ENCODE data around the gene LDLR.
"Not testable (repeated sequence)": the region's sequence is repeated elsewhere in the genome, so short reads cannot be mapped to it uniquely, and the experiment has no call there.

The LDLR gene

DNA sequence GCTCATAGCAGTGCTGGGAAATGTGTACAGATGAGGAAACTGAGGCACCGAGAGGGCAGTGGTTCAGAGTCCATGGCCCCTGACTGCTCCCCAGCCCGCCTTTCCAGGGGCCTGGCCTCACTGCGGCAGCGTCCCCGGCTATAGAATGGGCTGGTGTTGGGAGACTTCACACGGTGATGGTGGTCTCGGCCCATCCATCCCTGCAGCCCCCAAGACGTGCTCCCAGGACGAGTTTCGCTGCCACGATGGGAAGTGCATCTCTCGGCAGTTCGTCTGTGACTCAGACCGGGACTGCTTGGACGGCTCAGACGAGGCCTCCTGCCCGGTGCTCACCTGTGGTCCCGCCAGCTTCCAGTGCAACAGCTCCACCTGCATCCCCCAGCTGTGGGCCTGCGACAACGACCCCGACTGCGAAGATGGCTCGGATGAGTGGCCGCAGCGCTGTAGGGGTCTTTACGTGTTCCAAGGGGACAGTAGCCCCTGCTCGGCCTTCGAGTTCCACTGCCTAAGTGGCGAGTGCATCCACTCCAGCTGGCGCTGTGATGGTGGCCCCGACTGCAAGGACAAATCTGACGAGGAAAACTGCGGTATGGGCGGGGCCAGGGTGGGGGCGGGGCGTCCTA, 15.9 kb downstream of the LDLR start:
- no peak for DNase-seq (ENCODE audit: low read depth in 3 of 3)

- DNase-seq (ENCODE audit: low read depth in 3 of 3) = no peak
Measured at GRCh38 chr19:11106477-11106876, 17.2 kb downstream of the LDLR start.

DNA sequence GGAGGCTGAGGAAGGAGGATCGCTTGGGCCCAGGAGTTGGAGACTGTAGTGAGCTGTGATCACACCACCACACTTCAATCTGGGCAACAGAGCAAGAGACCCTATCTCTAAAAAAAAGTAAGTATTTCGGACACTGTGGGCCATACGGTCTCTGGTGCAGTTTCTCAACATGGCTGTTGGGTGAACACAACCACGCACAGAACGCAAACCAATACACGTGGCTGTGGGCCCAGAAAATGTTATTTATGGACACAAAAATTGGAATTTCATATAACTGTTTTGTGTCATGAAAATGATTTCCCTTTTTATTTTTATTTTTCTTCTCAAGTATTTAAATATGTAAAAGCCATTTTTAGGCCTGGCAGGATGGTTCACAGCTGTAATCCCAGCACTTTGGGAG, 19.5 kb downstream of the LDLR start:
- no peak for DNase-seq (ENCODE audit: low read depth in 3 of 3)

DNA sequence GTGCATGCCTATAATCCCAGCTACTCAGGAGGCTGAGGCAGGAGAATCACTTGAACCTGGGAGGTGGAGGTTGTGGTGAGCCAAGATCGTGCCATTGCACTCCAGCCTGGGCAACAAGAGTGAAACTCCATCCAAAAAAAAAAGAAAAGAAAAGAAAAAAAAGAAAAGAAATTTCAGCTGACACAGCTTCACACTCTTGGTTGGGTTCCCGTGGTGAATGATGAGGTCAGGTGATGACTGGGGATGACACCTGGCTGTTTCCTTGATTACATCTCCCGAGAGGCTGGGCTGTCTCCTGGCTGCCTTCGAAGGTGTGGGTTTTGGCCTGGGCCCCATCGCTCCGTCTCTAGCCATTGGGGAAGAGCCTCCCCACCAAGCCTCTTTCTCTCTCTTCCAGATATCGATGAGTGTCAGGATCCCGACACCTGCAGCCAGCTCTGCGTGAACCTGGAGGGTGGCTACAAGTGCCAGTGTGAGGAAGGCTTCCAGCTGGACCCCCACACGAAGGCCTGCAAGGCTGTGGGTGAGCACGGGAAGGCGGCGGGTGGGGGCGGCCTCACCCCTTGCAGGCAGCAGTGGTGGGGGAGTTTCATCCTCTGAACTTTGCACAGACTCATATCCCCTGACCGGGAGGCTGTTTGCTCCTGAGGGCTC, 22.0 kb downstream of the LDLR start:
- no peak for DNase-seq (ENCODE audit: low read depth in 3 of 3)

DNA sequence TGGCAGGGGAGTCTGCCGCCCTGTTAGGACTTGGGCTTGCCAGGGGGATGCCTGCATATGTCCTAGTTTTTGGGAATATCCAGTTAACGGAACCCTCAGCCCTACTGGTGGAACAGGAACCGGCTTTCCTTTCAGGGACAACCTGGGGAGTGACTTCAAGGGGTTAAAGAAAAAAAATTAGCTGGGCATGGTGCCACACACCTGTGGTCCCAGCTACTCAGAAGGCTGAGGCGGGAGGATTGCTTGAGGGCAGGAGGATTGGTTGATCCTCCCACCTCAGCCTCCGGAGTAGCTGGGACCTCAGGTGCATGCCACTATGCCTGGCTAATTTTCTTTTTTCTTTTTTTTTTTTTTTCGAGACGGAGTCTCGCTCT, 22.5 kb downstream of the LDLR start:
- DNase-seq (ENCODE audit: low read depth in 3 of 3) = no peak

DNA sequence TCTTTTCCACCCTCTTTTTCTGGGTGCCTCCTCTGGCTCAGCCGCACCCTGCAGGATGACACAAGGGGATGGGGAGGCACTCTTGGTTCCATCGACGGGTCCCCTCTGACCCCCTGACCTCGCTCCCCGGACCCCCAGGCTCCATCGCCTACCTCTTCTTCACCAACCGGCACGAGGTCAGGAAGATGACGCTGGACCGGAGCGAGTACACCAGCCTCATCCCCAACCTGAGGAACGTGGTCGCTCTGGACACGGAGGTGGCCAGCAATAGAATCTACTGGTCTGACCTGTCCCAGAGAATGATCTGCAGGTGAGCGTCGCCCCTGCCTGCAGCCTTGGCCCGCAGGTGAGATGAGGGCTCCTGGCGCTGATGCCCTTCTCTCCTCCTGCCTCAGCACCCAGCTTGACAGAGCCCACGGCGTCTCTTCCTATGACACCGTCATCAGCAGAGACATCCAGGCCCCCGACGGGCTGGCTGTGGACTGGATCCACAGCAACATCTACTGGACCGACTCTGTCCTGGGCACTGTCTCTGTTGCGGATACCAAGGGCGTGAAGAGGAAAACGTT, 24.0 kb downstream of the LDLR start:
- no peak for DNase-seq (ENCODE audit: low read depth in 3 of 3)

DNA sequence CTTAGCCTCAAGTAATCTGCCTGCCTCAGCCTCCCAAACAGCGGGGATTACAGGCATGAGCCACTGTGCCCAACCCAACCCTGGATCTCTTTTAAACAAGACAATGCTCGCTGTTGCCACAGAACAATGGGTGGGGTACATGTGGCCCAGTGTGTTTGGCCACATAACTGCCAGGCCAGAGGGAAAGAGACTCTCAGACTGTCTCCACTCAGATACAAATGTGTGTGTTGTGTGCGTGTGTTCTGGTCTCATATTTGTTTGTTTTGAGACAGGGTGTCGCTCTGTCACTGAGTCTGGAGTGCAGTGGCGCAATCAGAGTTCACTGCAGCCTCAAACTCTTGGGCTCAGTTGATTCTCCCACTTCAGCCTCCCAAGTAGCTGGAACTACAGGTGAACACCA, 25.8 kb downstream of the LDLR start:
- DNase-seq (ENCODE audit: low read depth in 3 of 3) = no peak

GRCh38 chr19:11115895-11116446, 26.7 kb downstream of the LDLR start:
- no peak for DNase-seq (ENCODE audit: low read depth in 3 of 3)

- DNase-seq (ENCODE audit: low read depth in 3 of 3) = no peak
Measured at GRCh38 chr19:11116507-11116906, 27.2 kb downstream of the LDLR start.

DNA sequence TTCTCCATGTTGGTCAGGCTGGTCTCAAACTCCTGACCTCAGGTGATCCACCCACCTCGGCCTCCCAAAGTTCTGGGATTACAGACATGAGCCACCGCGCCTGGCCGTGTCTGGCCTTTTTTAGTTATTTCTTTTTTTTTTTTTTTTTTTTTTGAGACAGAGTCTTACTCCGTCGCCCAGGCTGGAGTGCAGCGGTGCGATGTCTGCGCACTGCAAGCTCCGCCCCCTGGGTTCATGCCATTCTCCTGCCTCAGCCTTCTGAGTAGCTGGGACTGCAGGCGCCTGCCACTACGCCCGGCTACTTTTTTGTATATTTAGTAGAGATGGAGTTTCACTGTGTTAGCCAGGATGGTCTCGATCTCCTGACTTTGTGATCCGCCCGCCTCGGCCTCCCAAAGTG, 32.7 kb downstream of the LDLR start:
- DNase-seq (ENCODE audit: low read depth in 3 of 3) = not testable (repeated sequence)

DNA sequence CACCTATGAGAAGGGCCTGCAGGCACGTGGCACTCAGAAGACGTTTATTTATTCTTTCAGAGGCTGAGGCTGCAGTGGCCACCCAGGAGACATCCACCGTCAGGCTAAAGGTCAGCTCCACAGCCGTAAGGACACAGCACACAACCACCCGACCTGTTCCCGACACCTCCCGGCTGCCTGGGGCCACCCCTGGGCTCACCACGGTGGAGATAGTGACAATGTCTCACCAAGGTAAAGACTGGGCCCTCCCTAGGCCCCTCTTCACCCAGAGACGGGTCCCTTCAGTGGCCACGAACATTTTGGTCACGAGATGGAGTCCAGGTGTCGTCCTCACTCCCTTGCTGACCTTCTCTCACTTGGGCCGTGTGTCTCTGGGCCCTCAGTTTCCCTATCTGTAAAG, 33.9 kb downstream of the LDLR start:
- DNase-seq (ENCODE audit: low read depth in 3 of 3) = no peak

DNA sequence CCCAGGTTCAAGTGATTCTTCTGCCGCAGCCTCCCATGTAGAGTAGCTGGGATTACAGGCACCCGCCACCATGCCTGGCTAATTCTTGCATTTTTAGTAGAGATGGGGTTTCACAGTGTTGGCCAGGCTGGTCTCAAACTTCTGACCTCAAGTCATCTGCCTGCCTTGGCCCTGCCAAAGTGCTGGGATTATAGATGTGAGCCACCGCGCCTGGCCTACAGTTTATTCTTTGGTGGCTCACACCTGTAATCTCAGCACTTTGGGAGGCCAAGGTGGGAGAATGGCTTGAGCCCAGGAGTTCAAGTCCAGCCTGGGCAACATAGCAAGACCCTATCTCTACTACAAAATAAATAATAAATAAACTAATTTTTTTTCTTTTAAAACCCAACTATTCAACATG, 34.9 kb downstream of the LDLR start:
- DNase-seq (ENCODE audit: low read depth in 3 of 3) = not testable (repeated sequence)

DNA sequence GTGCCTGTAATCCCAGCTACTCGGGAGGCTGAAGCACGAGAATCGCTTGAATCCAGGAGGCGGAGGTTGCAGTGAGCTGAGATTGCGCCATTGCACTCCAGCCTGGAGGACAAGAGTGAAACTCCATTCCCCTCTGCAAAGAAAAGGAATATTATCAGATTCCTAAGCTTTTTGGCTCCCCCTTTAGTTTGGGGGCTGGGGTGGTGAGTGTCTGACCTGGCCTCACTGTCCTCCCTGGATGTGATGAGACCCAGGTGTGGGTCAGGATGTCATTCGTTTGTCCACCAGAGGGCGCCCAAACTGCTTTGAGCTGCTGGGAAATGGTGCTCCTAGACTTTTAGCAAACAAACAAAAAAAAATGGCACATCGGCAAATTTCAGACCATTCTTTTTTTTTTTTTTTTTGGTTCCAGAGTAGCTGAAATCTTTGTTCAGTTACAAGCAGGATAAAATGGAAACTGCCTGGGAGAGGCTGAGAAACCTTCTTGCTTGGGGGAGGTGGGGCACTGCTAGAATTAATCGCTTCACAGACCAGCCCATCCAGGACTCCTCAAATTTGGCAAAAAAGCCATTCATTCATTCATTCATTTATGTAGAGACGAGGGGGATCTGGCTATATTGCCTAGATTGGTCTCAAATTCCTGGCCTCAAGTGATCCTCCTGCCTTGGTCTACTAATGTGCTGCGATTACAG, 36.9 kb downstream of the LDLR start:
- peak; percentile 49 to 62 (median 58) for DNase-seq (ENCODE audit: low read depth in 3 of 3)

DNA sequence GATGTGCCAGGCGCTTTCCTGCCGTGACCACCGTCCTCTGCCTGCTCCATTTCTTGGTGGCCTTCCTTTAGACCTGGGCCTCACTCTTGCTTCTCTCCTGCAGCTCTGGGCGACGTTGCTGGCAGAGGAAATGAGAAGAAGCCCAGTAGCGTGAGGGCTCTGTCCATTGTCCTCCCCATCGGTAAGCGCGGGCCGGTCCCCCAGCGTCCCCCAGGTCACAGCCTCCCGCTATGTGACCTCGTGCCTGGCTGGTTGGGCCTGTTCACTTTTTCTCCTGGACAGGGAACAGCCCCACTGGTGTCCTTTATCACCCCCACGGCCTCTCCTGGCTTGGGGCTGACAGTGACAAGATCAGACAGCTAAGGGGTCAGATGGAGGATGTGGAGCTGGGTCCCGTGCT, 38.6 kb downstream of the LDLR start:
- no peak for DNase-seq (ENCODE audit: low read depth in 3 of 3)

GRCh38 chr19:11130824-11131455, 41.7 kb downstream of the LDLR start:
- peak; percentile 41 to 58 (median 44) for DNase-seq (ENCODE audit: low read depth in 3 of 3)

GRCh38 chr19:11131471-11131870, 42.2 kb downstream of the LDLR start:
- no peak for DNase-seq (ENCODE audit: low read depth in 3 of 3)

DNA sequence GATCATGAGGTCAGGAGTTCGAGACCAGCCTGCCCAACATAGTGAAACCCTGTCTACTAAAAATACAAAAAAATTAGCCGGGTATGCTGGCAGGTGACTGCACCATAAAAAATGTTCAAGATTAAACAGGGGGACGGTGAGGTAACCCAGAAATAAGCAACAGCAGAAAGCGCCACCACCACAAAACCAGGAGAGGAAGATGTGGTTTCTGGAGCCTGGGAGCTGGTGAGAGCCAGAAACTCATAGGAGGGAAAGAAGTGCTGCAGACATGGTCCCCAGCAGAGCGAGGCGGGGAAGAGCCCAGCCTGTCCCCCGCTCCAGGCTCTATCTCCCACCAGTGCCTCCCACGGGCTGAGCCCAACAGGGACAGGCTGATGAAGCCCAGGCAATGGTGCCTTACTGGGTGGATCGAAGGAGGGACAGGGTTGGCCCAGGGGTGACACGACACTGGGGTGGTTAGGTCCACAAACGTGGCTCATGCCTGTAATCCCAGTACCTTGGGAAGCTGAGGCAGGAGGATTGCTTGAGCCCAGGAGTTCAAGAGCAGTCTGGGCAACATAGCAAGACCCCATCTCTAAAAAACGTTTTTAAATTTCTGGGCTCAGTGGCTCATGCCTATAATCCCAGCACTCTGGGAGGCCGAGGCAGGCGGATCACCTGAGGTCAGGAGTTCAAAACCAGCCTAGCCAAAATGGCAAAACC, 47.3 kb downstream of the LDLR start:
- DNase-seq (ENCODE audit: low read depth in 3 of 3) = no peak

- peak in 2 of 3 experiments; percentile 17 to 22 for DNase-seq (ENCODE audit: low read depth in 3 of 3)
Measured at GRCh38 chr19:11137542-11138384, 48.5 kb downstream of the LDLR start.

- no peak for DNase-seq (ENCODE audit: low read depth in 3 of 3)
Measured at GRCh38 chr19:11138601-11139300, 49.5 kb downstream of the LDLR start.

- not testable (repeated sequence) for DNase-seq (ENCODE audit: low read depth in 3 of 3)
Measured at GRCh38 chr19:11140023-11140538, 50.8 kb downstream of the LDLR start.
